DLD1 (cell line): ENCODE data around the gene CD274.

Source experiments
- in situ Hi-C: cut with HindIII; loops from 2 replicates; pipeline ENCODE4 v1.10.0; 2017; ENCODE audit warnings: low sequenced_read_pairs

Gene CD274

GRCh38 chr9:5437254-5438216 is 12.8 kb upstream of the CD274 start, which contains the start of gene PLGRKT:
Gene PLGRKT (minus strand): TSS chr9:5437925. CDS start chr9:5431977, 5,948 bp downstream.
- in situ Hi-C loops, result no loop called here

GRCh38 chr9:5438301-5439162 is 11.8 kb upstream of the CD274 start:
- in situ Hi-C loops, result no loop called here

GRCh38 chr9:5440426-5440825 is 9.9 kb upstream of the CD274 start:
- in situ Hi-C loops, result loop anchor here (10.0 kb wide), 1 partner anchor 256 kb away; the partner anchor contains the start of gene INSL6

- in situ Hi-C loops, result loop anchor here (10.0 kb wide), 1 partner anchor 256 kb away; the partner anchor contains the start of gene INSL6
These were observed 9.3 kb upstream of the CD274 start for GRCh38 chr9:5441043-5441442.

- in situ Hi-C loops, result loop anchor here (10.0 kb wide), 1 partner anchor 258 kb away; the partner anchor contains the start of gene INSL6
These were observed 7.8 kb upstream of the CD274 start for GRCh38 chr9:5442400-5443011.

GRCh38 chr9:5443850-5444249 is 6.5 kb upstream of the CD274 start:
- in situ Hi-C loops, result loop anchor here (10.0 kb wide), 1 partner anchor 259 kb away; the partner anchor contains the start of gene INSL6

GRCh38 chr9:5445096-5445495 is 5.2 kb upstream of the CD274 start:
- in situ Hi-C loops, result loop anchor here (10.0 kb wide), 1 partner anchor 260 kb away; the partner anchor contains the start of gene INSL6

- in situ Hi-C loops, result loop anchor here (10.0 kb wide), 1 partner anchor 261 kb away; the partner anchor contains the start of gene INSL6
These were observed 4.5 kb upstream of the CD274 start for GRCh38 chr9:5445886-5446285.

GRCh38 chr9:5446451-5447236 is 3.7 kb upstream of the CD274 start:
- in situ Hi-C loops, result loop anchor here (10.0 kb wide), 1 partner anchor 262 kb away; the partner anchor contains the start of gene INSL6

GRCh38 chr9:5447337-5447736 is 3.0 kb upstream of the CD274 start:
- in situ Hi-C loops, result loop anchor here (10.0 kb wide), 1 partner anchor 263 kb away; the partner anchor contains the start of gene INSL6

GRCh38 chr9:5448016-5448415 is 2.3 kb upstream of the CD274 start:
- in situ Hi-C loops, result loop anchor here (10.0 kb wide), 1 partner anchor 263 kb away; the partner anchor contains the start of gene INSL6

GRCh38 chr9:5448461-5449435 is 1.6 kb upstream of the CD274 start:
- in situ Hi-C loops, result loop anchor here (10.0 kb wide), 1 partner anchor 264 kb away; the partner anchor contains the start of gene INSL6

- in situ Hi-C loops, result loop anchor here (10.0 kb wide), 1 partner anchor 265 kb away; the partner anchor contains the start of gene INSL6
These were observed 602 bp upstream of the CD274 start for GRCh38 chr9:5449521-5450358.

GRCh38 chr9:5452286-5452609 is 1.9 kb downstream of the CD274 start:
- in situ Hi-C loops, result no loop called here

- in situ Hi-C loops, result no loop called here
These were observed 2.7 kb downstream of the CD274 start for GRCh38 chr9:5453004-5453403.

GRCh38 chr9:5453673-5454072 is 3.3 kb downstream of the CD274 start:
- in situ Hi-C loops, result no loop called here

GRCh38 chr9:5455181-5455580 is 4.8 kb downstream of the CD274 start:
- in situ Hi-C loops, result no loop called here
